NCI-H1105 treated with DMSO at 0.1 percent for 48 hours (cell line): ENCODE results near the gene SMARCB1.

ENCODE experiments used
- DNase-seq: peaks from one replicate; lab custom pipeline; 2025; lab: John Stamatoyannopoulos, UW

SMARCB1 gene

GRCh38 chr22:23803001-23803819 is 16.4 kb downstream of the SMARCB1 start:
- DNase-seq = no peak

- no peak for DNase-seq
Observed at GRCh38 chr22:23804781-23805291, 18.1 kb downstream of the SMARCB1 start.

GRCh38 chr22:23806837-23807236 is 20.1 kb downstream of the SMARCB1 start:
- no peak for DNase-seq

GRCh38 chr22:23812378-23812777 is 25.6 kb downstream of the SMARCB1 start:
- no peak for DNase-seq

- DNase-seq = no peak
Observed at GRCh38 chr22:23815541-23816155, 28.9 kb downstream of the SMARCB1 start.

GRCh38 chr22:23816156-23816976 is 29.6 kb downstream of the SMARCB1 start:
- no peak for DNase-seq

GRCh38 chr22:23817146-23817545 is 30.4 kb downstream of the SMARCB1 start:
- no peak for DNase-seq

GRCh38 chr22:23818541-23818940 is 31.8 kb downstream of the SMARCB1 start:
- no peak for DNase-seq

GRCh38 chr22:23820748-23821211 is 34.0 kb downstream of the SMARCB1 start:
- no peak for DNase-seq

- DNase-seq = no peak
Observed at GRCh38 chr22:23822101-23822671, 35.4 kb downstream of the SMARCB1 start.

- DNase-seq = no peak
Observed at GRCh38 chr22:23823331-23823791, 36.6 kb downstream of the SMARCB1 start.

GRCh38 chr22:23824476-23825245 is 37.9 kb downstream of the SMARCB1 start:
- DNase-seq = no peak

GRCh38 chr22:23825246-23825905 is 38.6 kb downstream of the SMARCB1 start:
- DNase-seq = no peak

- no peak for DNase-seq
Observed at GRCh38 chr22:23826510-23827350, 40.0 kb downstream of the SMARCB1 start.

GRCh38 chr22:23827351-23827995 is 40.7 kb downstream of the SMARCB1 start:
- no peak for DNase-seq

GRCh38 chr22:23828800-23829680 is 42.3 kb downstream of the SMARCB1 start:
- DNase-seq = no peak

- no peak for DNase-seq
Observed at GRCh38 chr22:23829845-23830372, 43.1 kb downstream of the SMARCB1 start.

GRCh38 chr22:23831261-23831660 is 44.5 kb downstream of the SMARCB1 start:
- no peak for DNase-seq
